Mammary epithelial cell (primary cell): Measurements from ENCODE around the gene LPP.

Experiments
- CTCF ChIP-seq, 2 donors: IDR thresholded peaks in 1 of 2; conservative IDR thresholded peaks in 1 of 2; 2 replicates each; pipeline ENCODE4 v1.5.1; 2011 to 2012; ENCODE audit warnings: inconsistent platforms in 2 of 2, low read length in 2 of 2, mild to moderate bottlenecking in 2 of 2, control low read depth in 1 of 2, low read depth in 1 of 2; ENCODE audit not compliant: insufficient read depth in 1 of 2; ENCODE audit errors: extremely low read depth in 1 of 2
- EZH2 ChIP-seq: IDR thresholded peaks from 2 replicates; pipeline ENCODE4 v1.6.1; 2012; ENCODE audit warnings: low read length, inconsistent platforms, borderline replicate concordance

GRCh38 chr3:188294823-188295487 is 141.0 kb downstream of the LPP start:
- TF ChIP-seq CTCF (conservative IDR thresholded peaks at IDR 0.05 in 1 of 2, IDR thresholded peaks at IDR 0.05 in 1 of 2; ENCODE audit: extremely low read depth in 1 of 2, insufficient read depth in 1 of 2, low read depth in 1 of 2, low read length in 2 of 2) (no peak), EZH2 (no peak)
